Activated CD4-positive, alpha-beta T cell treated with anti-CD3 and anti-CD28 coated beads, Interleukin-2, amount 50 U/mL, for 48 hours (primary cell): ENCODE data around the gene NLRC5.
A peak's percentile ranks its signal among the peaks of the same experiment; 100 is the strongest.
"Not testable (repeated sequence)": the region's sequence is repeated elsewhere in the genome, so short reads cannot be mapped to it uniquely, and the experiment has no call there.

Source experiments
- DNase-seq, 2 experiments: peaks; one replicate each; pipeline ENCODE4 v3.0.0-alpha.2; 2020

NLRC5 gene

GRCh38 chr16:57108432-57108831 is 119.1 kb downstream of the NLRC5 start:
- no peak for DNase-seq

DNA sequence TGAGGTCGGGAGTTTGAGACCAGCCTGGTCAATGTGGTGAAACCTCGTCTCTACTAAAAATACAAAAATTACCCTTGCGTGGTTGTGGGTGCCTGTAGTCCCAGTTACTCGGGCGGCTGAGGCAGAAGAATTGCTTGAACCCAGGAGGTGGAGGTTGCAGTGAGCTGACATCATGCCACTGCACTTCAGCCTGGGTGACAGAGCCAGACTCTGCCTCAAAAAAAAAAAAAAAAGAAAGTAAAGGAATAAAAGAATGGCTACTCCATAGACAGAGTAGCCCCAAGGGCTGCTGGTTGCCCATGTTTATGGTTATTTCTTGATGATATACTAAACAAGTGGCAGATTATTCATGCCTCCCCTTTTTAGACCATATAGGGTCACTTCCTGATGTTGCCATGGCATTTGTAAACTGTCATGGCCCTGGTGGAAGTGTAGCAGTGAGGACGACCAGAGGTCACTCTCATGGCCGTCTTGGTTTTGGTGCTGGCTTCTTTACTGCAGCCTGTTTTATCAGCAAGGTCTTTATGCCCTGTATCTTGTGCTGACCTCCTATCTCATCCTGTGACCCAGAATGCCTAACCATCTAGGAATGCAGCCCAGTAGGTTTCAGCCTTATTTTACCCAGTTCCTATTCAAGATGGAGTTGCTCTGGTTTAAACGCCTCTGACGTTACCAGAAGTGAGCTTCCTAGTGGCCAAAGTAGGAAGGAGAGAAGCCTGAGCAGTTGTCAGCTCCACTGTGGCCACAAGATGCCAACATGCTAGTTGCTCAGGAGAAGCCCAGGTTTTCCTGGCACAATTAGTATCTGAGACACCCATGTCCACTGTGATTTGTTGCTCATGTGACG is 120.1 kb downstream of the NLRC5 start:
- not testable (repeated sequence) for DNase-seq

GRCh38 chr16:57110937-57111336 is 121.6 kb downstream of the NLRC5 start:
- DNase-seq, result no peak

DNA sequence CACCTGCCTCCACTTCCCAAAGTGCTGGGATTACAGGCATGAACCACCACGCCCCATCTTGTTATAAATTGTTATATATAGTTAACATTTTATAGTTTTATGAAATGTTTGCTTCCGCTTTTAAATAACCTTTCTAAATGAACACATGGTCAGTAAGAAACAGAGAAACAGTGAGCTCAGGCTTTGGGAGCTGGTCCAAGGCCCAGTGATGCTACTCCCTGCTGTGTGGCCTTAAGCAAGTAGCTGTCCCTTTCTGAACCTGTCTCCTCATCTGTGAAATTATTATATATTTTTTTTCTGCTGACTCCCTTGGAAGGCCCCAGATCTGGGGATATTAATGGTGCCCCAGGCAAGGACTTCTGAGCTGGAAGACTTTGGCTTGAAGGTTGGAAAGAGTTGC is 122.1 kb downstream of the NLRC5 start:
- DNase-seq, result no peak

DNA sequence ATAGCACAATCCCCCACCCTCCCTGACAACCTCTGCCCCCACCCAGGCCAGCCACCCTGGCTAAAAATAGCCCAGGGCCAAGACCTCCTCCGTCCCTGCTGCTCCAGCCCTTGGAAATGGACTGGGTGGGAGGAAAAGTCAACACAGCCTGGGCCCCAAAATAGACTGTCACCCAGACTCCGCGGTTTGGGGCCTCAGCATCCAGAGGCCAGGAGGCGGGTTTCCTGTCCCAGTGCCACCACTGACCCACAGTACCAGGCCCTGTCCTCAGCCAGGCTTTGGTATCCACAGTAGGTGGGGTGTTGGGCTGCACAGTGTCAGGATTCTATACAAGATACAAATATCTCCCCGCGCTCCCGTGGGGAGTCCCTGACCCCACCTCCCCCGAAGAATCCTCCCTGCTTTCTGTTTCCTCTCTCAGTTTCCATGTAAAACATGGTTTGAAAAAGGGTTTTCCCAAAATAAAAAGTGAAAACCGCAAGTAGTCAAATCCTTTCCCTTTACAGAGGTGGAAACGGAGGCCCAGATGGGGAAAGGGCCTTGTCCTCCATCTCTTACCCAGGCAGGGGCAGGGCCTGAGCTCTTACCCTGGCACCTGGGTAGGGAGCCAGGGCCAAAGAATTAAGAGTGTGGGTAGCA is 123.2 kb downstream of the NLRC5 start:
- DNase-seq, result no peak

- DNase-seq, result no peak
Observed at GRCh38 chr16:57113042-57113453, 123.7 kb downstream of the NLRC5 start.

DNA sequence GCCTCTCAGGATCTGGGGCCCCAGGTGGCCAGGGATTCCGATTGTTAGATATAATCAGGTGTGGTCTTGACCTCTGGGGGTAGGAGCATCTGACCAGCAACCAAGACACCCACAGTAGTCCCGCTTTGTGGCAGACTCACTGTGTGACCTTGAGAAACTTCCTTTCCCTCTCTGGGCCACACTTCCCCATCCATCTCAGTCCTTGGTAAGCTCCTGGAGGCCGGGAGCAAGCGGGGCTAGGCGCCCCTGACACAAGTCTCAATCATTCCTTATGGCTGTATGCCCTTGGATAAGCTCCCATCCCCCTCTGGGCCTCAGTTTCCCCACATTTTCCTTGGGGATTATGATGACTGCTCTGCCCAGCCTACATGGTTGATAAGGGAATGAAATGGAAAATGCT is 124.3 kb downstream of the NLRC5 start:
- DNase-seq, result no peak

DNA sequence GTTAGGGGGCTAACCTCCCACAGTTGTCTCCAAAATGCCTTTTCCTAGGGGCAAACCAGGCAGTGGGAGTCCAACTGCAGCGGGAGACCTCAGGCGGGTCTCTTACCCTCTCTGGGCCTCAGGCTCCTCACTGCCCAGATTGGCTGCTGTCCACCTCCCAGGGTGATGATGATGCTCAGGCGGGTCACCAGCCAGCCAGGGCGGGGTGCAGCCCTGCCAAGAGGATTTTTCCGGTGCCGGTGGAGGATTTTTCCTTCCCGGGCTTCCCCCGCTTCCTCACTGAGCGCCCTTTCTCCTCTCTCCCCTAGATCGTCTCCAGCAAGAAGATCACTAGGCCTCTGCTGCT is 125.8 kb downstream of the NLRC5 start:
- no peak for DNase-seq

- no peak for DNase-seq
Observed at GRCh38 chr16:57115514-57116182, 126.3 kb downstream of the NLRC5 start.

DNA sequence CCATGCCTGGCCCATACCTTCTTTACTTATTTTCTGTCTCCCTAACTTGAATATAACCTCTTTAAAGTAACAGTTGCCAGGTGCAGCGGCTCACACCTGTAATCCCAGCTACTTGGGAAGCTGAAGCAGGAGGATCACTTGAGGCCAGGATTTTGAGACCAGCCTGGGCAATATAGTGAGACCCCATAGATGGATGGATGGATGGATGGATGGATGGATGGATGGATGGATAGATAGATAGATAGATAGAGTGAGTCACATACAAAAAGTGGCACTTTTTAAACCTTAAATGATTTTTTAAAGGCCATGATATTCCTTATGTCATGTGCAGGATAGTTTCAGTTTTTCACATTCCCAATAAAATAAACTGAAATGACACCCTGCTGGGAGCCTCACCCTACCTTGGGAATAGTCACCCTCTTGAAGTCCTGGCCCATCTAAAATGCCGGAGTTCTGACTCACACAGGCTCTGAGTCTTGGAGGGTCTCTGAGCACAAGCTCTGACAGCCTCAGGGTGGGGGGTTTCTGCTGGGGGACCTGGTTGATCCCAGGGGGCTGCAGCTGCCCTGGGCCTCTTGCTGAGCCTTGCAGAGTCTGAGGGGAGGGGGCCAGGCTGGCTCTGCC is 129.2 kb downstream of the NLRC5 start:
- no peak for DNase-seq

- no peak for DNase-seq
Observed at GRCh38 chr16:57123216-57123973, 134.0 kb downstream of the NLRC5 start.

- no peak for DNase-seq
Observed at GRCh38 chr16:57123974-57124674, 134.8 kb downstream of the NLRC5 start.

GRCh38 chr16:57125376-57125775 is 136.0 kb downstream of the NLRC5 start:
- no peak for DNase-seq

- no peak for DNase-seq
Observed at GRCh38 chr16:57125969-57126368, 136.6 kb downstream of the NLRC5 start.

- DNase-seq, result no peak
Observed at GRCh38 chr16:57126411-57126810, 137.1 kb downstream of the NLRC5 start.

GRCh38 chr16:57127037-57127763 is 137.8 kb downstream of the NLRC5 start:
- DNase-seq, result no peak

- DNase-seq, result no peak
Observed at GRCh38 chr16:57127836-57128235, 138.5 kb downstream of the NLRC5 start.

GRCh38 chr16:57128771-57129389 is 139.5 kb downstream of the NLRC5 start:
- DNase-seq, result peak; percentile 26 to 39

GRCh38 chr16:57130950-57131321 is 141.6 kb downstream of the NLRC5 start:
- no peak for DNase-seq

GRCh38 chr16:57131351-57131970 is 142.1 kb downstream of the NLRC5 start:
- DNase-seq, result no peak
